K562 (cell line): Measurements from ENCODE around the gene ZFP36. TPM values are rescaled to one million over a fixed set of nuclear protein-coding genes. Genes with fewer than 3 reads are reported as not detected.

Source experiments
- ATF7 ChIP-seq: fragments of 450-650 bp; IDR thresholded peaks from 2 replicates; pipeline ENCODE4 v1.7.1; 2014; ENCODE audit warnings: mild to moderate bottlenecking, moderate library complexity
- CTCF ChIP-seq, 3 experiments: IDR thresholded peaks in 2 of 3; conservative IDR thresholded peaks in 1 of 3; 2 replicates each; pipeline ENCODE4 v1.5.1; 2011 to 2012; ENCODE audit warnings: low read length in 3 of 3, mild to moderate bottlenecking in 3 of 3, control low read depth in 2 of 3, improper control_type of control experiment in 1 of 3, inconsistent platforms in 1 of 3, low read depth in 1 of 3, mixed read lengths in 1 of 3, moderate library complexity in 1 of 3; ENCODE audit not compliant: insufficient read depth in 2 of 3
- E2F1 ChIP-seq: sonication (generic); formaldehyde crosslinking; IDR thresholded peaks from 2 replicates; pipeline ENCODE4 v1.8.1; 2023; ENCODE audit warnings: mild to moderate bottlenecking, missing genetic modification reagents, moderate library complexity
- ESRRA ChIP-seq: fragments of 450-650 bp; IDR thresholded peaks from 2 replicates; pipeline ENCODE4 v1.6.1; 2014; ENCODE audit warnings: low read depth, mild to moderate bottlenecking, moderate library complexity, borderline replicate concordance
- ETV1 ChIP-seq: fragments of 450-650 bp; conservative IDR thresholded peaks from 2 replicates; pipeline ENCODE4 v1.6.1; 2016; ENCODE audit warnings: missing genetic modification characterization, control low read depth, low read depth, missing compliant biosample characterization
- FOXJ3 ChIP-seq: sonication (generic); formaldehyde crosslinking; IDR thresholded peaks from 2 replicates; pipeline ENCODE4 v1.4.0; 2020; ENCODE audit warnings: mild to moderate bottlenecking, missing genetic modification reagents
- GABPB1 ChIP-seq: sonication (generic); formaldehyde crosslinking; IDR thresholded peaks from 2 replicates; pipeline ENCODE4 v1.8.0; 2022; ENCODE audit warnings: mild to moderate bottlenecking, missing genetic modification reagents
- ID3 ChIP-seq, 2 experiments: fragments of 250-450 bp in 1 of 2; fragments of 450-650 bp in 1 of 2; sonication (Bioruptor Pico) in 1 of 2; IDR thresholded peaks; 2 replicates each; pipeline versions ENCODE4 v1.6.1 to v1.8.0; 2016 to 2021; ENCODE audit warnings: mild to moderate bottlenecking in 2 of 2, moderate library complexity in 2 of 2, missing compliant biosample characterization in 1 of 2, missing genetic modification characterization in 1 of 2
- LCOR ChIP-seq: sonication (generic); formaldehyde crosslinking; IDR thresholded peaks from 2 replicates; pipeline ENCODE4 v1.8.0; 2022; ENCODE audit warnings: mild to moderate bottlenecking, missing genetic modification reagents
- PHB ChIP-seq: fragments of 250-450 bp; sonication (Bioruptor Pico); IDR thresholded peaks from 2 replicates; pipeline ENCODE4 v1.5.0; 2021
- PURB ChIP-seq: sonication (generic); formaldehyde crosslinking; IDR thresholded peaks from 2 replicates; pipeline ENCODE4 v1.9.0; 2021; ENCODE audit warnings: low read depth, mild to moderate bottlenecking, missing genetic modification reagents
- PYGO2 ChIP-seq: fragments of 450-650 bp; IDR thresholded peaks from 2 replicates; pipeline ENCODE4 v1.6.1; 2016; ENCODE audit warnings: mild to moderate bottlenecking, missing genetic modification characterization, moderate library complexity, missing compliant biosample characterization
- RBM39 ChIP-seq: fragments of 200-400 bp; formaldehyde crosslinking; optimal IDR thresholded peaks from 2 replicates; pipeline ENCODE3; 2018; ENCODE audit warnings: low read depth, low read length
- RNF2 ChIP-seq: sonication (generic); IDR thresholded peaks from 2 replicates; pipeline ENCODE4 v1.6.1; 2016
- STAT6 ChIP-seq: sonication (generic); formaldehyde crosslinking; IDR thresholded peaks from 2 replicates; pipeline ENCODE4 v1.8.1; 2023; ENCODE audit warnings: mild to moderate bottlenecking, missing genetic modification reagents
- THAP12 ChIP-seq: fragments of 250-450 bp; sonication (Bioruptor Pico); IDR thresholded peaks from 2 replicates; pipeline ENCODE4 v1.9.0; 2021; ENCODE audit warnings: mild to moderate bottlenecking, inconsistent platforms
- THRAP3 ChIP-seq: fragments of 450-650 bp; IDR thresholded peaks from 2 replicates; pipeline ENCODE4 v1.6.1; 2016; ENCODE audit warnings: mild to moderate bottlenecking, inconsistent platforms, borderline replicate concordance
- ZNF551 ChIP-seq: fragments of 250-450 bp; sonication (Bioruptor Pico); IDR thresholded peaks from 2 replicates; pipeline ENCODE4 v1.5.0; 2021; ENCODE audit warnings: mild to moderate bottlenecking, moderate library complexity
- ZNF785 ChIP-seq: fragments of 250-450 bp; sonication (Bioruptor Pico); IDR thresholded peaks from 2 replicates; pipeline ENCODE4 v1.4.0; 2020; ENCODE audit warnings: mild to moderate bottlenecking
- polyA plus RNA-seq, 8 experiments: library from polyadenylated mRNA; depleted of rRNA in 4 of 8; stranded (reverse) in 5 of 8; unstranded in 3 of 8; fragments of >200 nt; fragmentation: Nextera tagmentation in 2 of 8; fragmentation: Illumina TruSeq in 1 of 8; extraction: Ambion mirVana in 2 of 8; extraction: Trizol in 1 of 8; gene quantifications; 2 replicates each; pipeline versions ENCODE4 v1.2.1 to v1.2.3, GENCODE V29; 2011 to 2014; ENCODE audit warnings: inconsistent platforms in 1 of 8, missing spikeins in 1 of 8
- total RNA-seq, 7 experiments: library from RNA; depleted of rRNA in 6 of 7; stranded (reverse); fragments of >200 nt in 6 of 7; fragmentation: Illumina TruSeq in 2 of 7; extraction: Trizol in 2 of 7; gene quantifications; 2 replicates each; pipeline versions ENCODE4 v1.2.1 to v1.2.3, GENCODE V29; 2011 to 2021; ENCODE audit warnings: low replicate concordance in 1 of 7

The ZFP36 gene
- total and polyA plus RNA-seq, 9 of the 15 experiments (the other 6 are each of a cell fraction or from before 2014, with no cell fraction given), result 1.0 to 20.1 (median 3.5) TPM

GRCh38 chr19:39410017-39410830 lies 3.6 kb downstream of the ZFP36 start (continued):
- TF ChIP-seq STAT6 (CRISPR knock-in tag) (no peak), ID3 (CRISPR knock-in tag; IDR thresholded peaks at IDR 0.05) (no peak), ID3 (tag; IDR thresholded peaks at IDR 0.05) (no peak), THAP12 (CRISPR knock-in tag) (no peak), LCOR (CRISPR knock-in tag) (no peak), PHB (CRISPR knock-in tag) (peak; percentile 64; the same call in 1 of the 2 replicates), GABPB1 (CRISPR knock-in tag) (no peak), PYGO2 (tag) (no peak), ZNF785 (no peak), PURB (CRISPR knock-in tag) (no peak), RNF2 (0 out of 2 replicates have a peak, but pooled peaks have one; percentile 34), E2F1 (CRISPR knock-in tag) (no peak), ESRRA (no peak; the same call in 1 of the 2 replicates), FOXJ3 (CRISPR knock-in tag) (no peak), ATF7 (no peak), RBM39 (peak; percentile 64), ETV1 (tag) (peak; percentile 28; the same call in 1 of the 2 replicates), CTCF (IDR thresholded peaks at IDR 0.05 in 2 of 3, conservative IDR thresholded peaks at IDR 0.05 in 1 of 3; ENCODE audit: insufficient read depth in 2 of 3, low read depth in 1 of 3, low read length in 3 of 3) (no peak), THRAP3 (0 out of 2 replicates have a peak, but pooled peaks have one; percentile 25), ZNF551 (CRISPR knock-in tag) (no peak)
